Erythroblast (primary cell): ENCODE measurements around the gene GPR18.
A peak's percentile ranks its signal among the peaks of the same experiment; 100 is the strongest.

ENCODE experiments used
- DNase-seq, 2 experiments: peaks; one replicate each; lab custom pipeline; 2025; lab: John Stamatoyannopoulos, UW
- GATA1 ChIP-seq: IDR thresholded peaks from 2 replicates; pipeline ENCODE4 v1.6.1; 2011; ENCODE audit warnings: low read depth, mild to moderate bottlenecking, control low read depth, low read length, moderate library complexity
- POLR2A ChIP-seq: IDR thresholded peaks from 2 replicates; pipeline ENCODE4 v1.6.1; 2011; ENCODE audit warnings: mild to moderate bottlenecking, low read length

Gene GPR18, protein sequence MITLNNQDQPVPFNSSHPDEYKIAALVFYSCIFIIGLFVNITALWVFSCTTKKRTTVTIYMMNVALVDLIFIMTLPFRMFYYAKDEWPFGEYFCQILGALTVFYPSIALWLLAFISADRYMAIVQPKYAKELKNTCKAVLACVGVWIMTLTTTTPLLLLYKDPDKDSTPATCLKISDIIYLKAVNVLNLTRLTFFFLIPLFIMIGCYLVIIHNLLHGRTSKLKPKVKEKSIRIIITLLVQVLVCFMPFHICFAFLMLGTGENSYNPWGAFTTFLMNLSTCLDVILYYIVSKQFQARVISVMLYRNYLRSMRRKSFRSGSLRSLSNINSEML

DNA sequence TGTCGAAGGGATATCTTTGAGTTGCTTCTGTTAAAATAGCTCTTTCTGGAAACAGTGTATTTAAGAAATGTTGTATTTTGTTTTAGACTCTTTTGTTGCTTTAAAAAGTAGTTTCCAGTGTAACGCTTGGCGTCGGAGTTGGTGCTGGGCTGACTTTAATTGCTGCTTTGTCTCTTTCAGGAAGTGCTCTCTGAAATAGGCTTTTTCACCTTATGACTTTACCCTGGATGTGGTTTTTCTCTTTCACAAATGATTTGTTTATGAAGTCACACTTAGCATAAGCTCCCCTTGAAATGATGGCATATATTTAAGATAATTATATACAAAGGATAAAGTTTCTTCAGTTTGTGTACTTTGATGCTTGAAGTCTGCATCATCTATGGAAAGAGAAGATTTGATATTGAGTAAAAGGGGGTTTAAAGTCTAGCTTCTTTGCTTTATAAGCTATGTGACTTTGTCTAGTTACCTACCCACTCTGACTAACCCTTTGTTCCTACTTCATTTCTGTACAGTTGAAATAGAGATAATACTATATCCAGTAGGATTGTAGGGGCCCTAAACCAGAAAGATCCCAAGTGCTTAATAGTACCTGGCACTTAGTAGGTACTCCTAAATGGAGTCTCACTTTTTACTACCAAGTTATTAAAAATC is at the start of gene GPR18:
TSS of gene GPR18 (minus strand) at position 170 of the 651 bp plus-strand sequence. CDS start 2,507 bp downstream, outside the sequence.
- no peak for DNase-seq
- TF ChIP-seq POLR2A (no peak), GATA1 (no peak)

DNA sequence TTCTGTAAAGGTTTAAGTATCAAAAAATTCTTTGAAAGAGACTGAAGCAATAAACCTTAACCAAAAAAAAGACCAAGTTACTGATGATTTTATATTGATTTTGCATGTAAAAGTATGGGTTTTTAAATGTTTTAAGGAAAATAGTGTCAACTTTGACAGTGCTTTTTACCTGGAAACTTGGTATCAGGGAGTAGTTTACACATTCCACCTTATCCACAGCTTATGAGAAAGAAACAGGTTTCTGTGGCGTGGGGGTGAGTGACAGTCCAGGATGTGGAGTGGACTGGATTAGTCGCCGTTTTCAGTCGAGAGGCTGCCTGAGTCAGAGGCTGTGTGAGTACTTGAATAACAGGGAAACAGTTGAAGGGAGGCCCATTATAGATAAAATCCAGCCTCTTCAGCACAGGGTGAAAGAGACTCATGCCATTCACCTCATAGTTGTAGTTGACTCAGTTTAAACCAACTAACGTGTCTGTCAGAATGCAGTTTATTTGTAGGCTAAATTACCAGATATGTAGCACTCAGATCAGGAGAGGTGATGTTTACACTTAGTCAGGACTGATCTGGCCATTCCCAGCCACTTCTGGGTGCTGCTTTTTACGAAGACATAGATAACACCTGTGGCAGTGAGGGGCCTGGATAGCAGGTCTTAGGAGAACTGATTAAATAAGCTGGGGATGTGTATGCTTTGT is 49.6 kb upstream of the GPR18 start:
- DNase-seq, result peak; percentile 51 to 73
- TF ChIP-seq POLR2A (peak; percentile 11), GATA1 (no peak)

DNA sequence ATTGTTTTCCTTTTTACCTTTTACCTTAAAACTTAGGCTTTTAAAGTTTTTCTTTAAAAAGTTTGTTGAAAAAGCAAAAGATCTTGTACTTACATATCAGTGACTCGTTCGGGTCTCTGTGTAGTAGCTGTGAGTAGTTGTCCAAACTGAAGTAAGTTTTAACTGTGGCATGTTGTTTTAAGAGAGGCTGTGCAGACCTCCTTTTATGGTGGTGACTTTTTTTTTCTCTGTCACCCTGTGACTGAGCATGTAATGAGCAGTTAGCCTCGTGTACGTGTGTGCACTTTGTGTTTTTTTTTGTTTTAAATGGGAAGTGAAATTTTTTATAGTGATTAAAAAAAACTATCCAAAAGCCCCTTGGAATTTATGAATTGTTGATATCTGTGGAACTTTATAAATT is 49.1 kb upstream of the GPR18 start, which contains the start of gene GPR183:
TSS of gene GPR183 (minus strand) at position 153 of the 400 bp plus-strand sequence. CDS start 11,254 bp downstream, outside the sequence.
- no peak for TF ChIP-seq GATA1
- TF ChIP-seq POLR2A, result peak; percentile 23
- peak; percentile 53 to 58 for DNase-seq

DNA sequence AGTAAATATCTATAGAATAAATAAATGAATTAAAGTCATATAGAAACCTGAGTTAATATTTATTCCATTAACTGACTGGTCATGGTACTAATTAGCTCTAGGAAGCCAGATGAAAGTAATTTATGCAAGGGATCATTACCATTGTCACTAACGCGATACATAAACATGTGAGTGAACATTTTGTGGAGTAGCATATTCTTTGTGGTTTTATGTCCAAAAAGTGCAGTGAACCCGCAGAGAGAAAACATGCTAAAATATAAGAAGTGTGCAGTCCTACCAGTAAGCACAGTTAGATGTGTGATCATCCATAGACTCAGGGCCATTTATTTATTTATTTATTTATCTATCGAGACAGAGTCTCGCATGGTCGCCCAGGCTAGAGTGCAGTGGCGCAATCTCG is 47.4 kb upstream of the GPR18 start:
- TF ChIP-seq GATA1, result no peak
- TF ChIP-seq POLR2A, result no peak
- no peak for DNase-seq

DNA sequence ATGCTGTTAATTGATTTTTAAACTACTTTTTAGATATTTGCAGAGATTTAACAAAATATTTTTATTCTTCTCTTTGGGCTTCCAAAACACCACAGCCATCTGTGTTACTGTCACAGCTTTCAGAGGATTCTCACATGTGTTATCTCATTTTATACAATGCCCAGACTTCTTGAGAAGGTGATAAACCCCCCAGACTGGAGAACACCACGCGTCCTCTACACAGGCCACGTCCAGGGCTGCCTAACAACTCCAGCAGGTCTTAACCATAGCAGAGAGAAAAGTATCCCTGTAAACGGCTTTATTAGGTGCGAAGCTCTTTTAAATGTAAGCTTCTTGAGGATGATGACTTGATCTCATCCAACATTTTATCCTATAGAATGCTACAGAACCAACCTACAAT is 47.0 kb upstream of the GPR18 start:
- DNase-seq, result peak; percentile 20 to 59
- TF ChIP-seq POLR2A (no peak), GATA1 (no peak)

DNA sequence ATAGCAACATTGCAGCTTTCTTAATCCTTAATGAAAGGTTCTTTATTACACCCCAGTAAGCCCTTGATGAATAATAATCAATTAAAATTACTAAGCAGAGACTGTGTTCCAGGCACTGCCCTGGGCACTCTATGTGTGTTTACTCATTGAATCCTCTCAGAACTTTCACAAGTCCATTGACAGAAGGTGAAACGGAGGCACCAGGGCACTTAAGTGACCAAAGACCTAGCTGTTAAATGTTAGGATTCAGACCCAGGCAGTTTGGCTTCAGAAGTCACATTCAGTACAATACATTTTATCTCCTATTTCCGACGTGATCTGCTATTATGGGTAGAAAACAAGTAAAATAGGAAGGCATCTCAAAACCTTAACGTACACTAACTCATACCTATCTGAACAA is 46.4 kb upstream of the GPR18 start:
- TF ChIP-seq POLR2A, result no peak
- no peak for TF ChIP-seq GATA1
- no peak for DNase-seq

DNA sequence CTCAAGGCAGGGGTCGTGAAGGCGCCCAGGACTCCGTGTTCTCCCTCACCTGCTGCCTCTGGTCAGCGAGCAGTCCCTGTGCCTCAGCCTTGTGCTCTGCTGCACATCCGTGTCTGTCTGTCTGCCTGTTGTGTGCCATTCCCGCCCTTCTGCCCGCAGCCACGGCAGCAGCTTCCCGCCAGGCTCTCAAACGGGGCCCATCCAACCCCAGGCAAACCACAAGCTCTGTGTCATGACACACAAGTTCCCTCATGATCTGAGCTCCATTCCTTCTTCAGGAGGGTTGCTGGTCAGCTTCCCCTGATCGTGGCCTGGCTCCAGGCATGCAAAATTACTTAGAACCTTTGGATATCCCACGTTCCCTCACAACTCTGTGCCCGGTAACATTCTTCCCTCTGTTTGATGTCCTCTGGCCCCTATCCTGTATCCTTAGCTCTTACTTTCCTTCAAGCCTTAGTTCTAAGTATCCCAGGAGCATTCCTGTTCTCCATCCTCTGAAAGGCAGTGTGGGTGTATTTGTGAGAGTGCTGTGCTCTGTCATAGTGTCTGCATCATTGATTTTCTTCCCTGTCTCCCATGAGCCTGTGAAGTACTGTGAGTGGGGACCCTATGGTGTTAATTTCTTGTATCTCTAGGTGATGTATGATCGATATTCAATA is 45.8 kb upstream of the GPR18 start:
- DNase-seq, result no peak
- TF ChIP-seq POLR2A (no peak), GATA1 (no peak)

DNA sequence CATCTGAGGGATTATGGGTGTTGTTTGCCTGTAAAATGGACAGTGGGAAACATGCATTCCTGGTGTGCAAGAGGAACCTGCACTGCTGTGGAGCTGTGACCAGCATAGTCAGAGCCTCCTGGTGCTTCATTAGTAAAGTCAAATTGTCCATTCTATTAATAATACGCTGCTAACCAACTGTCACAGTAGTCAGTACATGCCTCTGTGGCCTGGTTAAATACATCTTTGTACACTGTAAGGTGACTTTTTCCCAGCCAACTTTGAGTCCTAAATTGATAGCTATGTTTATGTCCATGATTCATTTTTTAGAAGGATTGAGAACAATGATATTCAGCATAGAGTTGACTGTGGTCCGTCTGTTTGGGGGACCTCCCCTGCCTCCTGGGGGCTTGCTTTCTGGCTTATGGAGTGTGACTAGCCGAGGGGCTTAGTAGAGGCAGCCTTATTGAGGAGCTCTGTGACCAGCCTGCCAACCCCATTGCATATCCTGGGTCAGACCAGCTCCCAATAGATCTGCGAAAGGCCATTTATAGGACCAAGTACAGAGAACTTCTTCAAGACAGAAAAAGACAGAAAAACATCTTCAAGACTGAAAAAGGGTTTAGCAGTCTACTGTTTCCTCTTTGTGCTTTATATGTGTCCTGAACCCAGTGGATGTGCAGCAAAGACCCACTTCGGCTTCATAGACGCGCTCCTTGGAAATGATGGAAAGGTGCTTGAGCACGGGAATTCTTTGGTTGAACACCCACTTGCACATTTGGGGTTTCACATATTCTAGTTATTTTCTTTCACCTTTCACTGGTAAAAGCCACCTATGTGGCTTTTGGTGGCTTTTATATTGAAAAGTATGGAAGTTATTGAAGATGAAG is 44.7 kb upstream of the GPR18 start:
- TF ChIP-seq GATA1 (no peak), POLR2A (no peak)
- DNase-seq, result no peak

DNA sequence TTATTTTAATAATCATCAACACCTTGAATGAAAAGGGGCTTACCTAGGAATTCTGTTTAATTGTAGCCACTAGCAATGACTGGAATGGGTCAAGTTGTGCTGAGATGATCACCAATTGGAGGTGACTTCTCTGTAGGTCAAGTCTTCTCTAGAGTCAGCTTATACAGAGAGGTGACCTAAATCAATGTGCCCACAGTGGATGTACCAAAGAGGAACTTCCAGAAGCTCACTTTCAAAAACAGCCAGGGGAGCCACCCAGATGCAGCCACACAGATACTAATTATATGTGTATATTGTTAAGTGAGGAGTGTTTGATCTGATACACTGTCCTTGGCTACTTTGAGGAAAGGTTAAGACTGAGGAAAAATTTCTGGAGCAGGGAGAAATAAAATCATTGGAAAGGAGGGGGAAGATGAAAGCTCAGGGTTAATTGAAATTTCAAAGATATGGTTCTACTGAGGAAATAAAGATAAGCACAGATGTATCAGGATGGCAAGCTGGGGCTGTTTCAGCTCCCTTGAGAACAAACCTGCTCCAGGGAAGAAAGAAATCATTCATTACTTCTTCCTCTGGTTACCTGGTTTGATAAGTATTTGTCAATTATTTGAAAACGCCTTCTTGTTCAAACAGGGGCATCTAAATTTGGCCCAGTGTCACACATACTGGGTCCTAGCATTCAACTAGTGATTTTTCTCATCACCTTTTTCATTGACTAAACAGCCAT is 43.9 kb upstream of the GPR18 start:
- TF ChIP-seq POLR2A, result no peak
- TF ChIP-seq GATA1, result no peak
- no peak for DNase-seq

DNA sequence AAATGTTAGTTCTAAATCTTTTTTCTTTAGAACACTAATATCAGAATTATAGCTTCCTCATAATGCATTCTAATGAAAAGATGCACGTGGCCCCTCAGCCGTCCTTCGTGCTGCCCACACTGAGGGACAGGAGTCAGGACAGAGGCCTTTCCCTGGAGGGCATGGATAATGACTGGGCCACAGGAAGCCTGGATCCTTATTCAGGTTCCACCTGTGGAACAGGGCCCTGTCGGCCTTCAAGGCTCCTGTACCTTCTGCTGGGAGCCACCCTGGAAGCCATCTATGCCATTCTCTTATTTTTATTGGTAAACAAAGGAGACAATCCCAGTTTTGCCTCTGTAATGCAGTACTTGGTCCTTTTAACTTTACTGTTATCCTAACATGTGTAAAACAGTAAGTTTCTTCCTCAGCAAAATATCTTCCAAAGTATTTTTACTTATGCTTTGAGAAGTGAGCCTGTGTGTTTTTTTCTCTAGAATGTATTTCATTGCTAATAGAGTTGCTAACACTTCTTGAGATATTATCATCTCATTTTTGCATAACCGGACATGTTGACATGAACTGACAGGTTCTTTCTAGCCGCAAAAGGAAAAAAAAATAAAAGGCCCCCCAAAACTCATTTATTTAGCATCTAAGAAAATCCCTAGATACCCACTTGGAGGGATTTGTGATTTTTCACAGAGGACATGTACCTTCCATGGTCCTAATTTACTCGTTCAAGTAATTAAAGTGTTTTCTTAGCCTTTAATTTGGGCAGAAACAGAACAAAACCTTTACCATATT is 43.1 kb upstream of the GPR18 start:
- no peak for DNase-seq
- TF ChIP-seq POLR2A (no peak), GATA1 (no peak)

DNA sequence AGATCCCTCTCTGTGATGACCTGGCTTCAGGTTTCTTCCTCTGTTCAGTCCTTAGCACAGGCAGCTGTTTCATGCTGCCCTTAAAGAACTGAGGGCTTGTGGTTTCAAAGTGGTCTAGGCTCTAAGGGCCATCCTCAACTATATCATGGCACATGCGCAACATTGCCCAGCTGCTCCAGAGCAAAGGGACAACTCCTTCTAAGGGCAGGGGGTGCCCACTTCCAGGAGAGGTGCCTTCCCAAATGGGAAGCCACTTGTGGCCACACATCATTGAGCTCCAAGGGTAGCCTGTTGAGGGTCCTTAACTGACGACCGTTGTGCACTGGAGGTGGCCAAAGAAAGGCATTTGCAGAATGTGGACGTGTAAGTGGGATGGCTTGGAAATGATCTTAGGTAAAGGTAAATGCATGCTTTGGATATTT is 41.8 kb upstream of the GPR18 start:
- no peak for TF ChIP-seq POLR2A
- TF ChIP-seq GATA1, result no peak
- no peak for DNase-seq
